HG02938 (cell line): ENCODE results near the gene ATP5F1E.
"Not testable (repeated sequence)": the region's sequence is repeated elsewhere in the genome, so short reads cannot be mapped to it uniquely, and the experiment has no call there.

Experiments used
- ATAC-seq: cut with Tn5 transposase; IDR thresholded peaks from one replicate; pipeline ENCODE4 v1.9.1; 2021; ENCODE audit warnings: mild to moderate bottlenecking, moderate library complexity; ENCODE audit not compliant: unreplicated experiment

The ATP5F1E gene

GRCh38 chr20:58992911-58993310, 39.2 kb downstream of the ATP5F1E start:
- ATAC-seq: no peak

- ATAC-seq: no peak
Measured at GRCh38 chr20:58991715-58992114, 40.4 kb downstream of the ATP5F1E start.

- ATAC-seq: no peak
Measured at GRCh38 chr20:58990651-58991445, 41.3 kb downstream of the ATP5F1E start.

- no peak for ATAC-seq
Measured at GRCh38 chr20:58989196-58989595, 42.9 kb downstream of the ATP5F1E start.

- no peak for ATAC-seq
Measured at GRCh38 chr20:58988565-58988882, 43.6 kb downstream of the ATP5F1E start.

GRCh38 chr20:58987790-58988564, 44.2 kb downstream of the ATP5F1E start:
- ATAC-seq: no peak

- no peak for ATAC-seq
Measured at GRCh38 chr20:58986968-58987517, 45.1 kb downstream of the ATP5F1E start.

- no peak for ATAC-seq
Measured at GRCh38 chr20:58986286-58986967, 45.7 kb downstream of the ATP5F1E start.

GRCh38 chr20:58985656-58986055, 46.5 kb downstream of the ATP5F1E start:
- no peak for ATAC-seq

GRCh38 chr20:58984691-58985090, 47.4 kb downstream of the ATP5F1E start:
- ATAC-seq: no peak

- ATAC-seq: not testable (repeated sequence)
Measured at GRCh38 chr20:58983115-58983468, 49.0 kb downstream of the ATP5F1E start.

GRCh38 chr20:58982406-58983114, 49.6 kb downstream of the ATP5F1E start:
- ATAC-seq: no peak

- ATAC-seq: peak; percentile 11
Measured at GRCh38 chr20:58981628-58982364, 50.3 kb downstream of the ATP5F1E start.

- ATAC-seq: peak; percentile 56
Measured at GRCh38 chr20:58980711-58981627, 51.2 kb downstream of the ATP5F1E start, which contains the start of gene NELFCD. Gene NELFCD, plus strand, starts transcription at chr20:58981256. Its CDS starts 54 bp downstream, at chr20:58981310.

- no peak for ATAC-seq
Measured at GRCh38 chr20:58978351-58979190, 53.6 kb downstream of the ATP5F1E start.

- ATAC-seq: no peak
Measured at GRCh38 chr20:58976061-58976730, 55.9 kb downstream of the ATP5F1E start.
